Naive thymus-derived CD8-positive, alpha-beta T cell (primary cell): Measurements from ENCODE around the gene EFCAB12. TPM values are rescaled to one million over a fixed set of nuclear protein-coding genes. Genes with fewer than 3 reads are reported as not detected.

Experiments
- ATAC-seq, 2 donors: fragments of 150-1000 bp; cut with Tn5 transposase in 1 of 2; sonication (Bioruptor Pico), chemical (Tn5 transposase) in 1 of 2; 1 replicate in 1 of 2; 2 replicates in 1 of 2; pipeline ENCODE4 v1.10.0; 2021; ENCODE audit warnings: mild to moderate bottlenecking in 2 of 2, moderate library complexity in 2 of 2
- POLR2A ChIA-PET: fragments of 350-600 bp; sonication (Branson Sonifier 250); formaldehyde crosslinking; loops from one replicate; lab custom pipeline; 2021; ENCODE audit warnings: antibody characterized with exemption; lab: Charles Lee
- DNase-seq, 10 donors: peaks; one replicate each; pipeline versions ENCODE4 v3.0.0 to v3.0.0-alpha.2; 2020 to 2022
- H3K27ac Mint-ChIP-seq, 10 donors: one replicate each; pipeline ENCODE4 v1.8.0; 2020 to 2022; ENCODE audit warnings: mild to moderate bottlenecking in 10 of 10, mixed read lengths in 10 of 10, moderate library complexity in 4 of 10, inconsistent platforms in 1 of 10
- H3K27me3 Mint-ChIP-seq, 5 donors: one replicate each; pipeline ENCODE4 v1.8.0; 2021 to 2022; ENCODE audit warnings: mixed read lengths in 5 of 5
- H3K36me3 Mint-ChIP-seq, 3 donors: one replicate each; pipeline ENCODE4 v1.8.0; 2020 to 2022; ENCODE audit warnings: mixed read lengths in 3 of 3, mild to moderate bottlenecking in 2 of 3, inconsistent platforms in 1 of 3
- H3K4me1 Mint-ChIP-seq, 4 donors: one replicate each; pipeline ENCODE4 v1.8.0; 2021 to 2022; ENCODE audit warnings: mixed read lengths in 4 of 4
- H3K4me3 Mint-ChIP-seq, 10 donors: one replicate each; pipeline ENCODE4 v1.8.0; 2020 to 2022; ENCODE audit warnings: mild to moderate bottlenecking in 10 of 10, mixed read lengths in 10 of 10, moderate library complexity in 6 of 10, inconsistent platforms in 1 of 10
- H3K9me3 Mint-ChIP-seq, 9 donors: one replicate each; pipeline ENCODE4 v1.8.0; 2020 to 2022; ENCODE audit warnings: mixed read lengths in 9 of 9, mild to moderate bottlenecking in 3 of 9, inconsistent platforms in 1 of 9, moderate library complexity in 1 of 9
- polyA plus RNA-seq, 3 donors: library from polyadenylated mRNA; unstranded; fragments of 300-500 nt; fragmentation: Illumina TruSeq; gene quantifications; one replicate each; pipeline ENCODE4 v1.2.3, GENCODE V29; 2021
- total RNA-seq, 8 experiments: library from RNA in 2 of 8; stranded (reverse) in 2 of 8; gene quantifications; one replicate each; pipeline ENCODE4 v1.2.3 and lab custom pipeline; 2021 to 2026

Gene EFCAB12
- total and polyA plus RNA-seq, 5 experiments from 2014 or later: 0.16 to 2.3 (median 0.91) TPM; not detected in 1

DNA sequence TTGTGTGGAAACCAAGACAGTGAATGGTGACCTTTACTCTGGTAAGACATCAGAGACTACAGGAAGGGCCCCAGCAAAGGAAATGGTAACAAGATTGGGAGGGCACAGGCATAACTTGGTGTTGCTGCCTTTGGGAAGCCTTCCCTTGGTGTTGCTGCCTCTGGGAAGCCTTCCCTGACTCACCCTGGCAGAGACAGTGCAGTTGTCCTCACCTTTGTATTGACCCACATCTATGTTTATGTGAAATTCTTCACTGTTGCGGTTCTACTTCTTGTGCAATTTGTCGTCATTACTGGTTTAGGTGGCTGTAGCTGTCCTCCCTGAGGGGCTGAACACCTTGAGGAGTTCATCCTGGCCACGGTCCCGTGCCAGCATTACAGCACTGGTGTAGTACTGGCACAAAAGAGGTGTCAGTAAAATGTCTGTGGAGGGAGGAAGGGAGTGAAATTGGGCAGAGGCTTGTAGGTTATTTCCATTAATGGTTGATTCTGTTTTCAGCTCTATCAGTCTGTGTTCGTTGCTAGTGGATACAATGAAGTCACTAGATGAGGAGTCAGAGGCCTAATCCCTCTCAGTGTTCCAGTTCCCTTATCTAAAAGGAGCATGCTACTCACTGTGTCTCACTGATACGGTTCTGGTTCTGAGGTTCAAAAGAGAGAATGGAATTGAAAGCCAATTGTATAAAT is 33.2 kb upstream of the EFCAB12 start:
- H3K27ac Mint-ChIP-seq: peak overlapping the region in 1 of 10 donors; percentile 37
- H3K4me1 Mint-ChIP-seq: peaks cover 0 to 2% (median 0%) of the 10 kb centered on the region in 4 donors
- POLR2A ChIA-PET: no interaction called here
- H3K27me3 Mint-ChIP-seq: no peaks in the 10 kb centered on the region
- DNase-seq (no peak), ATAC-seq (no peak)
- H3K4me3 Mint-ChIP-seq: no peak overlapping the region
- no peaks in the 10 kb centered on the region for H3K9me3 Mint-ChIP-seq
- H3K36me3 Mint-ChIP-seq: peaks cover 0 to 13% (median 7%) of the 10 kb centered on the region in 3 donors

DNA sequence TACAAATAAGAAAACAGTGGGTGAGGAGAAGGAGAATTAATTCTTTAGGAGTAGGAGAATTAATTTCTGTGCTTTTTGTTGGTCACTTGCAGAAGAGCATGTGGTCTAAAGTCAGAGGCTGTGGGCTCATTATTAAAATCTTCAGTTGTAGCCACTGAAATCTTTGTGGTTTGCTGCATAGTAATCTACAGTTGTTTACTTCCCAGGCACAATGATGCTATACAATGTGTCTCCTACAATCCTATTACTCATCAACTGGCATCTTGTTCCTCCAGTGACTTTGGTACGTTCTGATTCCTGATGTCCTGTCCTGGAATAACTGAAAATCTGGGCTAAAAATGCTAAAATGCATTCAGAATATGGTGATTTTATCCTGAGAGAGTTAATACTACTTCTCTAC is 32.6 kb upstream of the EFCAB12 start:
- Mint-ChIP-seq H3K27me3 (no peaks in the 10 kb centered on the region), H3K27ac (no peak overlapping the region), H3K9me3 (no peaks in the 10 kb centered on the region), H3K4me1 (peaks cover 0 to 2% (median 0%) of the 10 kb centered on the region in 4 donors), H3K4me3 (no peak overlapping the region), H3K36me3 (peaks cover 0 to 13% (median 7%) of the 10 kb centered on the region in 3 donors)
- no peak for DNase-seq
- POLR2A ChIA-PET: no interaction called here
- ATAC-seq: no peak

DNA sequence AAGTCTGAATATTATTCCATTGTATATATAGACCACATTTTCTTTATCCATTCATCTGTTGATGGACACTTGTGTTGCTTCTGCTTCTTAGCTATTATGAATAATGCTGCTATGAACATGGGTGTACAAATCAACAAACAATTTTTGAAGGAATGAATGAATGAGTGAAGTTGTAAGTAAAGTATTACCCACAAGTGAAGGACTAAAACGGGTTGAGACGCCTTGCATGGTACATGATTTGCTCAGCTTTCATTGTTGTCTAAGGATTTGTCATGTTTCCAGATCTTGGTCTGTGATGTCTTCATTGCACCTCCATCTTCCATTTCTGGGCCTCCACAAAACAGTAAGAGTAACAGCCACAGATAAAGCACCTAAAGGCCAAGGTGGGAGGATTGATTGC is 32.1 kb upstream of the EFCAB12 start:
- Mint-ChIP-seq H3K27me3 (no peaks in the 10 kb centered on the region), H3K36me3 (peaks cover 0 to 16% (median 9%) of the 10 kb centered on the region in 3 donors), H3K9me3 (no peaks in the 10 kb centered on the region), H3K4me1 (peaks cover 0 to 2% (median 0%) of the 10 kb centered on the region in 4 donors), H3K4me3 (no peak overlapping the region), H3K27ac (no peak overlapping the region)
- POLR2A ChIA-PET: no interaction called here
- DNase-seq (no peak), ATAC-seq (no peak)

DNA sequence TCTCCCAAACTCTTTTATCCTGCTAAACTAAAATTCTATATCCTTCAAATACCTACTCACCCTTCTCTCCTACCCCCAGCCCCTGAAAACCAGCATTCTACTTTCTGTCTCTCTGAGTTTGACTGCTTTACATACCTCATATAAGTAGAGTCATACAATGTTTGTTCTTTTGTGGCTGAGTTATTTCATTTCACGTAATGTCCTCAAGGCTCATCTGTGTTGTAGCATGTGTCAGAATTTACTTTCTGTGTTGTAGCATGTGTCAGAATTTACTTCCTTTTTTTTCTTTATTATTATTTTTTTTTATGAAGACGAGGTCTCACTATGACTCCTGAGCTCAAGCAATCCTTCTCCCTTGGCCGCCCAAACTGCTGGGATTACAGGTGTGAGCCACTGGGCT is 31.7 kb upstream of the EFCAB12 start:
- Mint-ChIP-seq H3K27me3 (no peaks in the 10 kb centered on the region), H3K9me3 (no peaks in the 10 kb centered on the region), H3K27ac (peak overlapping the region in 3 of 10 donors; percentile 9 to 53 (median 18)), H3K4me3 (no peak overlapping the region), H3K36me3 (peaks cover 0 to 18% (median 9%) of the 10 kb centered on the region in 3 donors), H3K4me1 (peaks cover 0 to 2% (median 0%) of the 10 kb centered on the region in 4 donors)
- POLR2A ChIA-PET: no interaction called here
- no peak for DNase-seq
- no peak for ATAC-seq

DNA sequence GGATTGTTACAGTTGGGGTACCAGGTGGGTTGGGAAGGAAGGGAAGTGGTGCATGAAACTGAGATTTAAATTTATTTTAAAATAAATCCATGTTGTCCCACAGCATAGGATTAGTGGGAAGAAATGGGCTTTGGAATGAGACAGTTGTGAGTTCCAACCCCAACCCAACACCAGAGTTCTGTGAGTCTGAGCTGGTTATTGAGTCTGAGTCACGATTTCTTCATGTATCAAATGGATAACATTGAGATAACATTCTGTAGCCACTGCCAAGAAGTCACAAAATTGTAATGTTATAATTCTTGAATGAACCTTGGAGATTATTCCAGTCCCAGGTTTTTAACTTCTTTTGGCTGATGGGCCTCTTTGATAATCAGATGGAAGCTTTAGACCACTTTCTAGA is 25.3 kb upstream of the EFCAB12 start:
- Mint-ChIP-seq H3K9me3 (no peaks in the 10 kb centered on the region), H3K27me3 (no peaks in the 10 kb centered on the region), H3K36me3 (peaks cover 14 to 46% (median 27%) of the 10 kb centered on the region in 3 donors), H3K4me3 (no peak overlapping the region), H3K27ac (no peak overlapping the region), H3K4me1 (peaks cover 0 to 6% (median 0%) of the 10 kb centered on the region in 4 donors)
- DNase-seq: no peak
- ATAC-seq: no peak
- POLR2A ChIA-PET: no interaction called here

DNA sequence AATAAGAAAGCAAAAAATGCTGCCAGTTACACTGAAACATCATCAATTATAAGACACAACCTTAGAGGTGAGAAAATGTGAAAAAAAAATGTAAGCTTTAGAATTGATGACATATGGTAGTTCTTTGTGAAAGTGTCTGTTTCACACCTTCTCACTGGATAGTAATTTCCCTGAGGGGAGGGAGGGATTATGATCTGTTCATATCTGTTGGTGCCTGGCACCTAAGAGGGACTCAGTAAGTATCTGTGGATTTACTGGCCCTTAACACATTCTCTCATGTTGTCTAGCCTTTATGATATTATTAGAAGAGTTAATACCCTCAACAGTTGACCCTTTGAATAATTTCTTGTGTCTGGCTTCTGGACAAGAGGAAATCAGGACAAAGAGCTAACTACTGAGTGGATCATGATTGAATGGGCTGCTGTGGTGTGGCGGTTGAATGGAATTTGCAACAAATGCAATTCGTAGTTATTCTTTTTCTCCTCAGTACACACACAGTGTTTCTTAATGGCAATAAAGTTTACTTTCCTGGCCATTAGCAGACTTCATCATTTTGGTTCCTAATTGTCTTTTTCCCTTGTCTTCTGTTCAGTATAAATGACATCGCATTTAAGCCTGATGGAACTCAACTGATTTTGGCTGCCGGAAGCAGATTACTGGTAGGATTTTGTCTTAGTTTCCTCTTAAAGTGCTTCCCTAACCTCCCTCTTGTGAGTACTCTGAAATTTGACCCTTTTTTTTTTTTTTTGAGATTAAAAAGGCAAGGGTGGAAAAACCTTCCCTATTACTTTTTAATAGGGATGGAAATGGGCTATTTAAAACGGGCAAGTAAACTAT is 21.1 kb upstream of the EFCAB12 start:
- Mint-ChIP-seq H3K27ac (peak overlapping the region in 1 of 10 donors; percentile 57), H3K4me1 (peaks cover 0 to 6% (median 0%) of the 10 kb centered on the region in 4 donors), H3K27me3 (no peaks in the 10 kb centered on the region), H3K4me3 (no peak overlapping the region), H3K9me3 (no peaks in the 10 kb centered on the region), H3K36me3 (peaks cover 14 to 29% (median 22%) of the 10 kb centered on the region in 3 donors)
- POLR2A ChIA-PET: interaction anchor here (1.8 kb wide), 1 partner anchor 10 kb away, joined by 5 read pairs; the partner anchor contains the start of genes IFT122 and MBD4
- ATAC-seq (no peak), DNase-seq (no peak)

DNA sequence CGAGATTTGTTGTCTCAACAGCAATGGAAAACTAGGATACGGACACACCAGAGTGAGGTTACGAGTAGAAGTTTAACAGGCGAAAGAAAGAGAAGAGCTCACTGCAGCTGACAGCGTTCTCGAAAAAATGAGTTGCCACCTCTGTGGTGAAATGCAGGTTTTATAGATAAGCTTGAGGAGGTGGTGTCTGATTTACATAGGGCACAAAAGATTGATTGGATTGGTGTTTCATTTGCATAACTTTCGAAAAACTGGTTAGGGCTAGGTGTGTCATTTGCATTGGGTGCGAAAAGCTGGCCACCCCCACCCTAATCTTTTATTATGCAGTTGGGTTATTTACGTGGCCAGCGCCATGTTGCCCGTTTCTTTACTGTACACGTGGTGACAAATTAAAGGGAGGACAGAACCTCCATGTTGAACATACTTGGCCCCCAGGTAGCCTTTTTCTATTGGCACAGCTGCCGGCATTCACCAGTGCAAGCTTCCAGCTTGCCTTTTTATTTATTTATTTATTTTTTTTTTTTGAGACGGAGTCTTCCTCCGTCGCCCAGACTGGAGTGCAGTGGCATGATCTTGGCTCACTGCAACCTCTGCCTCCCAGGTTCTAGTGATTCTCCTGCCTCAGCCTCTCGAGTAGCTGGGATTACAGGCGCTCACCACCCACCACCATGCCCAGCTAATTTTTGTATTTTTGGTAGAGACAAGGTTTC is 19.9 kb upstream of the EFCAB12 start:
- POLR2A ChIA-PET: interaction anchor here (1.8 kb wide), 1 partner anchor 9 kb away, joined by 5 read pairs; the partner anchor contains the start of genes IFT122 and MBD4
- no peaks in the 10 kb centered on the region for H3K27me3 Mint-ChIP-seq
- no peak overlapping the region for H3K4me3 Mint-ChIP-seq
- peak overlapping the region in 1 of 10 donors; percentile 57 for H3K27ac Mint-ChIP-seq
- H3K9me3 Mint-ChIP-seq: no peaks in the 10 kb centered on the region
- peaks cover 0 to 6% (median 2%) of the 10 kb centered on the region in 4 donors for H3K4me1 Mint-ChIP-seq
- DNase-seq (no peak), ATAC-seq (no peak)
- H3K36me3 Mint-ChIP-seq: peaks cover 12 to 23% (median 19%) of the 10 kb centered on the region in 3 donors

DNA sequence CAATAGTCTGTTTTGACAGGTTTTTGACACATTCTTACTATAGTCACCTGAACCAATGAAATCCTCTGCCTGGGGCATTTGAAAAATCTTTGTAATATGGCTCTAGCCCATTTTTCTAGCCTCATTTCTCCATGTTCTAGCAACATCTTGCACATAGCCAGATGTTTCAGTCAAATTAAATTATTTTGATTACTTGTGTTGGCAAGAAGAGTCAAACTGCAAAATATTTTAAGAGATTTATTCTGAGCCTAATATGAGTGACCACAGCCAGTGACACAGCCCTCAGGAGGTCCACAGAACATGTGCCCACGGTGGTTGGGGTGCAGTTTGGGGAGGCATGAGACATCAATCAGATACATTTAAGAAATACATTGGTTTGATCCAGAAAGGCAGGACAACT is 18.5 kb upstream of the EFCAB12 start:
- POLR2A ChIA-PET: no interaction called here
- ATAC-seq (no peak), DNase-seq (no peak)
- Mint-ChIP-seq H3K36me3 (peaks cover under 1 to 9% (median 8%) of the 10 kb centered on the region in 3 donors), H3K27ac (no peak overlapping the region), H3K4me3 (no peak overlapping the region), H3K9me3 (no peaks in the 10 kb centered on the region), H3K4me1 (peaks cover 7 to 18% (median 9%) of the 10 kb centered on the region in 4 donors), H3K27me3 (no peaks in the 10 kb centered on the region)

DNA sequence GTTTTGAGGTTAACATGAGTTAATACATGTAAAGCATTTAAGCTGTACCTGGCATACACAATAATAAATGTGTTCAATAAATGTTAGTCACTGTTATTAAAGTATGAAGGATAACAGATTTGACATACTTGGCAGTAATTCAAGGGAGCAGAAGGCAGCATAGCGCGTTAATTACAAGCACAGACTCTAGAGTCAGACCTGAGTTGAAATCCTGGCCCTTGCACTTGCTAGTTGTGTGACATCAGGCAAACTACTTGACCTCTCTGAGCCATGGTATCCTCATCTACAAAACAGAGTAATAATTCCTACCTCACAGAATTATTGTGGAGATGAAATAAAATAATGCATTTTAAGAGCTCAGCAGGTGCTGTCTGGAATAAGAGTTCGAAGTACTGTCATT is 17.0 kb upstream of the EFCAB12 start:
- Mint-ChIP-seq H3K36me3 (peaks cover 0 to 3% (median 2%) of the 10 kb centered on the region in 3 donors), H3K4me1 (peaks cover 11 to 33% (median 20%) of the 10 kb centered on the region in 4 donors), H3K27ac (peak overlapping the region in 1 of 10 donors; percentile 32), H3K4me3 (no peak overlapping the region), H3K27me3 (no peaks in the 10 kb centered on the region), H3K9me3 (no peaks in the 10 kb centered on the region)
- DNase-seq: no peak
- ATAC-seq: no peak
- POLR2A ChIA-PET: no interaction called here

DNA sequence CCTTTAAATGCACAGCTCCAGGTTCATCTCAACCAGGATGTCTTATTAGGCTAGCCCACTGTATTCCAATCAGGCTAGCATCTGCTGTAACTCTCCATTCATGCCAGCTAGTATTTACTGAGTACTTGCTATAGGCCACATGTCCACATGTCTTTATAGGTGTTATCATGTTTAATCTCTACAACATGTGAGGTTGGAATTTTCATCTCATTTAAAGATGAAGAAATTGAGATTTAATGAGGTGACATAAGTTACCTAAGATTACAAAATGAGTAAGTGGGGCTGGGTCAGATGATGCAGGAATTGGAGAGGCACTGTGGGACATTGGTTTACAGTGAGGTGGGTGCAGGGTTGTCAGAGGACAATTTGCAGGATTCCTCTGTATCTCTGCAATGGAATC is 14.5 kb upstream of the EFCAB12 start:
- ATAC-seq: no peak
- H3K4me1 Mint-ChIP-seq: peaks cover 15 to 56% (median 40%) of the 10 kb centered on the region in 4 donors
- no peak for DNase-seq
- peak overlapping the region in 2 of 10 donors; percentile 7 to 34 for H3K4me3 Mint-ChIP-seq
- H3K9me3 Mint-ChIP-seq: peaks cover 0 to 2% (median 0%) of the 10 kb centered on the region in 9 donors
- peaks cover 0 to 3% (median 0%) of the 10 kb centered on the region in 3 donors for H3K36me3 Mint-ChIP-seq
- H3K27ac Mint-ChIP-seq: peak overlapping the region; percentile 20 to 99 (median 80)
- H3K27me3 Mint-ChIP-seq: no peaks in the 10 kb centered on the region
- POLR2A ChIA-PET: interaction anchor here (0.7 kb wide), 1 partner anchor 839 kb away, joined by 4 read pairs; no protein-coding TSS in a partner anchor

DNA sequence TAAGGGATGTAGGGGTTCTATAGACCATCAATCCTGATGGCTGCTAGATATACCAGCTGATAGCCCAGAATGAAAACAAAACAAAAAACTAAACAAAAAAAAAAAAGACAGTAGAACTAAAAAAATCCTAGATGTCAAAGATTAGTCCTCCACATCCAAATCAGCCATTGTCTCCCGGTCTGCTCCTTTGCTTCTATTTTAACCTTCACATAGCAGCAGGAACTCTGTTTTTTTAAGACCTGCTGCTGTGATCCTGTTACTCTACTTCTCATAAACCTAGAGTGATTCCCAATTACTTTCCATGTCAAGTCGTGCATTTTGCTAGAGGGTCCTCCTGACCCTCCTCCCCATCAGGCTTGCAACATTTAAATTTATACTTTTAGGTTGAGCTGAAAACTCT is 14.1 kb upstream of the EFCAB12 start:
- Mint-ChIP-seq H3K9me3 (peaks cover 0 to 2% (median 0%) of the 10 kb centered on the region in 9 donors), H3K36me3 (peaks cover 0 to 7% (median 0%) of the 10 kb centered on the region in 3 donors), H3K27ac (peak overlapping the region; percentile 20 to 99 (median 80)), H3K4me3 (peak overlapping the region in 1 of 10 donors; percentile 7), H3K4me1 (peaks cover 20 to 61% (median 45%) of the 10 kb centered on the region in 4 donors), H3K27me3 (no peaks in the 10 kb centered on the region)
- POLR2A ChIA-PET: interaction anchor here (0.7 kb wide), 1 partner anchor 839 kb away, joined by 4 read pairs; no protein-coding TSS in a partner anchor
- DNase-seq (no peak), ATAC-seq (no peak)

DNA sequence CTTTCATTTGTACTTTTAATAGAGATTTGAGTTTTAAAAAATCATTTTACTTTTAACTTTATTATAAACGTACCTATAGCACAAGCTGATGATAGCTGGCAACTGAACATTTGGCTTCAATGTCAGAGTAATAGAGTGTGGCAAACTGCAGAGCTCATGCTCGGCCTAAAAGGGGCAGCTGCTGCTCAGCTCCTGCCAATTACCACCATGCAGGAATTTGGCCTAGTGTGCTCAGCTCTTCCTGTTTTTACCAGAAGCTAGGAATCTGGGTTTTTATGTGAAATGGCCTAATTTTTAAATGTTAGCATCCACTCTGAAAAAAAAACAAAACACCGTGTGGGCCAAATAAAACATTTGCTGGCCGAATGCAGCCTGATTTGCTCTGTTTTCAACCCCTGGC is 13.3 kb upstream of the EFCAB12 start:
- peaks cover 22 to 66% (median 50%) of the 10 kb centered on the region in 4 donors for H3K4me1 Mint-ChIP-seq
- peak overlapping the region; percentile 95 to 99 (median 98) for H3K27ac Mint-ChIP-seq
- ATAC-seq: no peak
- no peak for DNase-seq
- POLR2A ChIA-PET: interaction anchor here (1.8 to 3.9 kb wide), 2 partner anchors 14 to 164 kb away, joined by 6 to 34 read pairs; partner anchors contain the start of gene EFCAB12
- no peaks in the 10 kb centered on the region for H3K27me3 Mint-ChIP-seq
- peak overlapping the region in 9 of 10 donors; percentile 90 to 99 (median 96) for H3K4me3 Mint-ChIP-seq
- peaks cover 0 to 14% (median 3%) of the 10 kb centered on the region in 3 donors for H3K36me3 Mint-ChIP-seq
- H3K9me3 Mint-ChIP-seq: peaks cover 0 to 2% (median 0%) of the 10 kb centered on the region in 9 donors
